Thyroid gland (tissue), 4 donors: Measurements from ENCODE around the gene FOSB. TPM values are rescaled to one million over a fixed set of nuclear protein-coding genes. Genes with fewer than 3 reads are reported as not detected.

ENCODE experiments used
- DNase-seq, 2 donors: peaks; one replicate each; pipeline ENCODE4 v3.0.0-alpha.2; 2019
- H3K27ac ChIP-seq, 3 donors: fragments of 200-600 bp; sonication (generic); 1 replicate in 2 of 3; 2 replicates in 1 of 3; pipeline ENCODE4 v1.5.1; 2016 to 2019; ENCODE audit warnings: mild to moderate bottlenecking in 1 of 3, moderate library complexity in 1 of 3
- H3K27me3 ChIP-seq: fragments of 200-600 bp; sonication (generic); one replicate; pipeline ENCODE4 v1.5.1; 2019
- H3K36me3 ChIP-seq, 2 donors: fragments of 200-600 bp; sonication (generic); one replicate each; pipeline ENCODE4 v1.5.1; 2016 to 2019
- H3K4me1 ChIP-seq, 2 donors: fragments of 200-600 bp; sonication (generic); one replicate each; pipeline ENCODE4 v1.5.1; 2017 to 2019
- H3K4me3 ChIP-seq, 3 donors: fragments of 200-600 bp; sonication (generic); replicated peaks in 1 of 3; 1 replicate in 2 of 3; 2 replicates in 1 of 3; pipeline ENCODE4 v1.5.1; 2016; ENCODE audit warnings: mild to moderate bottlenecking in 1 of 3
- H3K9me3 ChIP-seq: fragments of 200-600 bp; sonication (generic); one replicate; pipeline ENCODE4 v1.5.1; 2017
- POLR2A ChIP-seq, 2 donors: fragments of 450-650 bp; IDR thresholded peaks; one replicate each; pipeline ENCODE4 v1.6.1; 2017; ENCODE audit warnings: antibody characterized with exemption in 2 of 2, mild to moderate bottlenecking in 2 of 2, moderate library complexity in 1 of 2
- WGBS, 2 donors: methylation state at CpG; one replicate each; pipeline ENCODE4 v1.1.5; 2017; 5-methylcytosine and 5-hydroxymethylcytosine counted together
- intact Hi-C: fragments of 100-400 bp; cut with DNase I; formaldehyde crosslinking; loops from one replicate; pipeline ENCODE4 v1.15.1; 2023
- total RNA-seq, 4 donors: library from RNA; depleted of rRNA; stranded (reverse); fragments of >200 nt; gene quantifications; one replicate each; pipeline ENCODE4 v1.2.3, GENCODE V29; 2016
- TF ChIP-seq, protein P1 (sequence below), 6 experiments: fragments of 200-600 bp in 3 of 6; fragments of 450-650 bp in 3 of 6; sonication (generic) in 3 of 6; IDR thresholded peaks; one replicate each; pipeline ENCODE4 v1.5.1; 2016 to 2019; ENCODE audit warnings: antibody characterized with exemption in 6 of 6, mild to moderate bottlenecking in 2 of 6, inconsistent platforms in 1 of 6, moderate library complexity in 1 of 6

FOSB gene
- total RNA-seq, 4 donors from 2014 or later = 1.6 to 3.3 (median 2.4) TPM

DNA sequence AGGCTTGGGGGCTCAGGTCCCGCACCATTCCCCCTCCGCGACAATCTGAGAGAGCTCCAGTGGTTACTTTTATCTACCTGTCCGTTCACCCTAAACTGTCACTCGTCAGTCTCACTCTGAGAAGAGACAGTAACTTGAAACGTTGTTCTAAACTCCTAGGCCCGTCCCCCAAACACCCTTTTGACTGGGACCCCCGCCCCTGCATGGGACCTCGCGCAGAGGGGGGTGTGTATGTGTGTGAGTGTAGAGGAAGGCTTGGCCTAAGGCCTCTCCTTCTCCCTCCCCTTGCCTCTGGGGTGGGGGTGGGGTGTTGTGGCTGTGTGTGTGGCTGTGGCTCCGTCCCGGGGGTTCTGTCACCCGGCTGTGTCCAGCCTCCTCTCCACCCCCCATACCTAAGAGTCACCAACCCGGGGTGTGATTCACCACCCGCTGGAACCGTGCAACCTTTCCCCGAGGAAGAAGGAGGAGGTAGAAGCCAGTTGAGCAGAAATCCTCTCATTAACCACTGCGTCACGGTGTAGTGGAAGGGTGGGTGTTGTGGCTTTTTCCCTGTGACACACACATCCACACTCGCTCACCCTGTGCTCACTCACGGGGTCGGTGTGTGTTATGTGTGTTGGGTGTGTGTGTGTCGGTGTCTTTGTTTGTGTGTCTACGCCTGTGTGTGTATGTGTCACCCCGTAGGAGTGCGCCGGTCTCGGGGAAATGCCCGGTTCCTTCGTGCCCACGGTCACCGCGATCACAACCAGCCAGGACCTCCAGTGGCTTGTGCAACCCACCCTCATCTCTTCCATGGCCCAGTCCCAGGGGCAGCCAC lies 2.4 kb downstream of the FOSB start:
- Histone ChIP-seq H3K4me1 (peaks cover 19 to 38% of the 10 kb centered on the region in 2 donors), H3K9me3 (no peaks in the 10 kb centered on the region), H3K27me3 (no peaks in the 10 kb centered on the region), H3K36me3 (no peaks in the 10 kb centered on the region), H3K4me3 (peak overlapping the region in 2 of 3 donors; percentile 23 to 53), H3K27ac (peak overlapping the region; percentile 94 to 98 (median 95))
- intact Hi-C loops = no loop called here
- TF ChIP-seq, protein P1, sequence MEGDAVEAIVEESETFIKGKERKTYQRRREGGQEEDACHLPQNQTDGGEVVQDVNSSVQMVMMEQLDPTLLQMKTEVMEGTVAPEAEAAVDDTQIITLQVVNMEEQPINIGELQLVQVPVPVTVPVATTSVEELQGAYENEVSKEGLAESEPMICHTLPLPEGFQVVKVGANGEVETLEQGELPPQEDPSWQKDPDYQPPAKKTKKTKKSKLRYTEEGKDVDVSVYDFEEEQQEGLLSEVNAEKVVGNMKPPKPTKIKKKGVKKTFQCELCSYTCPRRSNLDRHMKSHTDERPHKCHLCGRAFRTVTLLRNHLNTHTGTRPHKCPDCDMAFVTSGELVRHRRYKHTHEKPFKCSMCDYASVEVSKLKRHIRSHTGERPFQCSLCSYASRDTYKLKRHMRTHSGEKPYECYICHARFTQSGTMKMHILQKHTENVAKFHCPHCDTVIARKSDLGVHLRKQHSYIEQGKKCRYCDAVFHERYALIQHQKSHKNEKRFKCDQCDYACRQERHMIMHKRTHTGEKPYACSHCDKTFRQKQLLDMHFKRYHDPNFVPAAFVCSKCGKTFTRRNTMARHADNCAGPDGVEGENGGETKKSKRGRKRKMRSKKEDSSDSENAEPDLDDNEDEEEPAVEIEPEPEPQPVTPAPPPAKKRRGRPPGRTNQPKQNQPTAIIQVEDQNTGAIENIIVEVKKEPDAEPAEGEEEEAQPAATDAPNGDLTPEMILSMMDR (IDR thresholded peaks at IDR 0.05) = no peak
- no peak for TF ChIP-seq POLR2A (IDR thresholded peaks at IDR 0.05)
- WGBS, 2 donors = 42 to 43% methylated on average over 33 of the region's 33 CpGs
- peak; percentile 21 to 33 for DNase-seq

DNA sequence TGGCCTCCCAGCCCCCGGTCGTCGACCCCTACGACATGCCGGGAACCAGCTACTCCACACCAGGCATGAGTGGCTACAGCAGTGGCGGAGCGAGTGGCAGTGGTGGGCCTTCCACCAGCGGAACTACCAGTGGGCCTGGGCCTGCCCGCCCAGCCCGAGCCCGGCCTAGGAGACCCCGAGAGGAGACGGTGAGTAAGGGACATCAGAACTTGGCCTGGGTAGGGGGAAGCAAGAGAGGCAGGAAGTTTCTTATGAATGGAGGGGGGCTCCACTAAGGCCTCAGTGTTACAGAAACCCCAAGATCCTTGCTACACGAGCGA lies 2.9 kb downstream of the FOSB start:
- no peak overlapping the region for H3K27ac ChIP-seq
- H3K27me3 ChIP-seq = no peaks in the 10 kb centered on the region
- no peak overlapping the region for H3K4me3 ChIP-seq
- TF ChIP-seq POLR2A (IDR thresholded peaks at IDR 0.05) = no peak
- TF ChIP-seq, protein P1 (IDR thresholded peaks at IDR 0.05) = no peak
- intact Hi-C loops = no loop called here
- H3K36me3 ChIP-seq = no peaks in the 10 kb centered on the region
- DNase-seq = no peak
- WGBS, 2 donors = 91% methylated on average over 15 of the region's 15 CpGs
- H3K9me3 ChIP-seq = no peaks in the 10 kb centered on the region
- H3K4me1 ChIP-seq = peaks cover 23 to 43% of the 10 kb centered on the region in 2 donors

DNA sequence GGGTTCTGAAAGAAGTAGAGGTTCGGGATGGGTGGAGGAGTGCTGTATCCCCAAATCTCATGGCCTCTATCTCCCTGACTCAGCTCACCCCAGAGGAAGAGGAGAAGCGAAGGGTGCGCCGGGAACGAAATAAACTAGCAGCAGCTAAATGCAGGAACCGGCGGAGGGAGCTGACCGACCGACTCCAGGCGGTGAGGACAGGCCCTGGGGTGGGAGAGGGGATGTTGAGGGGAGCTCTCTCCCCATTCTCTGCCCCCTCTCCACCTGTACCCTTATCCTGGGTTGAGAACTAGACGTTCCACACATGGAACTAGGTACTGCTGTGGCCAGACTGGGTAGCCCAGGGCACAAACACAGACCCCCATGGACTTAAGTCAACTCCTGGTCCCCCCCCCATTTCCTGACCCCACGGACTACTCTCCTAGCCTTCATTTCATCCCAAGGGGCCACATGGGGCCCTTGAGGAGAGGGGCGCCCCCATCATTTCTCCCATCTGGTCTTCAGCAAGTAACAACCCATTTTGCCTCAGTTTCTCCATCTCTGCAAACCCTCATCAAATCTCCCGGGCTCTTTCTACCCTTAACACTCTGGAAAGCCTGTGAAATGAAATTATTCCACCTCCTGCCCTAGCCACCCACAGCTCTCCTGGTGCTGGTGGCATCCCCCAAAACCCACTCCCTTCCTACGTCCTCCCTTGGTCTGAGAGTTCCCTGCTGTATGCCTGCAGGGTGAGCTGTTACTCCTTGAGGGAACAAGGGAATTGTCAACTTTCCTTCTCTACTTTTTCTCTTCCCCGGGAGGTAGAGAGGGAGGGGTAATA lies 3.5 kb downstream of the FOSB start:
- WGBS, 2 donors = 89 to 90% methylated on average over 16 of the region's 16 CpGs
- H3K4me3 ChIP-seq = no peak overlapping the region
- no peaks in the 10 kb centered on the region for H3K36me3 ChIP-seq
- H3K27me3 ChIP-seq = no peaks in the 10 kb centered on the region
- TF ChIP-seq, protein P1 (IDR thresholded peaks at IDR 0.05) = no peak
- no peak for TF ChIP-seq POLR2A (IDR thresholded peaks at IDR 0.05)
- H3K27ac ChIP-seq = no peak overlapping the region
- no peak for DNase-seq
- intact Hi-C loops = no loop called here
- no peaks in the 10 kb centered on the region for H3K9me3 ChIP-seq
- peaks cover 23 to 43% of the 10 kb centered on the region in 2 donors for H3K4me1 ChIP-seq

DNA sequence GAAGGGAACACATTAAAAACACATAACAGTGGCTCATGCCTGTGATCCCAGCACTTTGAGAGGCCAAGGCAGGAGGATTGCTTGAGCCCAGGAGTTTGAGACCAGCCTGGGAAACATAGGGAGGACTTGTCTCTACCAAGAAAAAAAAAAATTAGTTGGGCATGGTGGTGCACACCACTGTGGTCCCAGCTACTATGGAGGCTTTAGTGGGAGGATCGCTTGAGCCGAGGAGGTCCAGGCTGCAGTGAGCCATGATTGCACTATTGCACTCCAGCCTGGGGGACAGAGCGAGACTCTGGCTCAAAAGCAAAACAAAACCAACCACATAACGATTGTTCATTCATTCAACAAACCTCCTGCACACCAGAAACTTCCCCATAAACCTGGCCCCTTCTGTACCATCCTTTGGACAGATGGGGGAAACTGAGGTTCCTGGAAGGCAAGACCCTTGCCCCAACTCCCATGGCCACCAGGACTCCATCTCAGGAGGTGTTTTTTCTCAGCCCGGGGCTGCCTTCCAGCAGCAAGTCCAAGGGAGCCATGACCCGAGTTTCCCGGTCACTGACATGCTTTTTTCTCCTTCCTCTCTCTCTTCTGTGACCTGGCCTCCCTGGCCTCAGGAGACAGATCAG lies 4.3 kb downstream of the FOSB start:
- H3K27me3 ChIP-seq = no peaks in the 10 kb centered on the region

More for the DNA sequence above, 4.3 kb downstream of the FOSB start:
- Histone ChIP-seq H3K9me3 (no peaks in the 10 kb centered on the region), H3K4me3 (no peak overlapping the region), H3K36me3 (no peaks in the 10 kb centered on the region), H3K27ac (no peak overlapping the region), H3K4me1 (peaks cover 21 to 43% of the 10 kb centered on the region in 2 donors)
- no peak for DNase-seq
- WGBS, 2 donors = 58 to 59% methylated on average over 7 of the region's 7 CpGs
- TF ChIP-seq, protein P1 (IDR thresholded peaks at IDR 0.05) = no peak
- TF ChIP-seq POLR2A (IDR thresholded peaks at IDR 0.05) = no peak
- intact Hi-C loops = no loop called here
